Stimulated activated CD4-positive, alpha-beta T cell treated with anti-CD3 and anti-CD28 coated beads, Interleukin-1b, Interleukin-23, amount 100 ng/mL, for 48 hours (primary cell): Measurements from ENCODE around the gene DNAJC4.

Experiments
- DNase-seq: peaks from one replicate; pipeline ENCODE4 v3.0.0-alpha.2; 2020

The DNAJC4 gene

GRCh38 chr11:64230171-64230984 lies at the start of gene DNAJC4:
TSS of gene DNAJC4 (plus strand) at chr11:64230548. CDS start at chr11:64230855, 307 bp downstream.
- DNase-seq = peak; percentile 85

- no peak for DNase-seq
Measured at GRCh38 chr11:64180891-64181290, 49.5 kb upstream of the DNAJC4 start.

- peak; percentile 60 for DNase-seq
Measured at GRCh38 chr11:64181506-64182411, 48.6 kb upstream of the DNAJC4 start.

- DNase-seq = no peak
Measured at GRCh38 chr11:64183890-64184289, 46.5 kb upstream of the DNAJC4 start.

GRCh38 chr11:64185175-64185692 lies 45.1 kb upstream of the DNAJC4 start:
- DNase-seq = no peak

GRCh38 chr11:64185693-64186491 lies 44.5 kb upstream of the DNAJC4 start, which contains the start of gene STIP1:
TSS of gene STIP1 (plus strand) at chr11:64186171. CDS start at chr11:64186262, 91 bp downstream.
- peak; percentile 99 for DNase-seq

- DNase-seq = peak; percentile 44
Measured at GRCh38 chr11:64186492-64187165, 43.7 kb upstream of the DNAJC4 start.

GRCh38 chr11:64192434-64192833 lies 37.9 kb upstream of the DNAJC4 start:
- DNase-seq = no peak

GRCh38 chr11:64196626-64197025 lies 33.7 kb upstream of the DNAJC4 start:
- DNase-seq = no peak

- no peak for DNase-seq
Measured at GRCh38 chr11:64198511-64198910, 31.8 kb upstream of the DNAJC4 start.

- no peak for DNase-seq
Measured at GRCh38 chr11:64201543-64201942, 28.8 kb upstream of the DNAJC4 start.

- no peak for DNase-seq
Measured at GRCh38 chr11:64202992-64203391, 27.4 kb upstream of the DNAJC4 start.

- no peak for DNase-seq
Measured at GRCh38 chr11:64203421-64204079, 26.8 kb upstream of the DNAJC4 start.

- no peak for DNase-seq
Measured at GRCh38 chr11:64204080-64204440, 26.3 kb upstream of the DNAJC4 start.

- DNase-seq = peak; percentile 74
Measured at GRCh38 chr11:64204464-64204989, 25.8 kb upstream of the DNAJC4 start.

- peak; percentile 83 for DNase-seq
Measured at GRCh38 chr11:64206457-64207255, 23.7 kb upstream of the DNAJC4 start, which contains the start of gene FERMT3. TSS of gene FERMT3 (plus strand) at chr11:64206721. CDS start at chr11:64207365, 644 bp downstream.

GRCh38 chr11:64207256-64208085 lies 22.9 kb upstream of the DNAJC4 start:
- peak; percentile 88 for DNase-seq

GRCh38 chr11:64208086-64208795 lies 22.1 kb upstream of the DNAJC4 start:
- no peak for DNase-seq
